Measurements from ENCODE around the gene SETBP1.

The SETBP1 gene

DNA sequence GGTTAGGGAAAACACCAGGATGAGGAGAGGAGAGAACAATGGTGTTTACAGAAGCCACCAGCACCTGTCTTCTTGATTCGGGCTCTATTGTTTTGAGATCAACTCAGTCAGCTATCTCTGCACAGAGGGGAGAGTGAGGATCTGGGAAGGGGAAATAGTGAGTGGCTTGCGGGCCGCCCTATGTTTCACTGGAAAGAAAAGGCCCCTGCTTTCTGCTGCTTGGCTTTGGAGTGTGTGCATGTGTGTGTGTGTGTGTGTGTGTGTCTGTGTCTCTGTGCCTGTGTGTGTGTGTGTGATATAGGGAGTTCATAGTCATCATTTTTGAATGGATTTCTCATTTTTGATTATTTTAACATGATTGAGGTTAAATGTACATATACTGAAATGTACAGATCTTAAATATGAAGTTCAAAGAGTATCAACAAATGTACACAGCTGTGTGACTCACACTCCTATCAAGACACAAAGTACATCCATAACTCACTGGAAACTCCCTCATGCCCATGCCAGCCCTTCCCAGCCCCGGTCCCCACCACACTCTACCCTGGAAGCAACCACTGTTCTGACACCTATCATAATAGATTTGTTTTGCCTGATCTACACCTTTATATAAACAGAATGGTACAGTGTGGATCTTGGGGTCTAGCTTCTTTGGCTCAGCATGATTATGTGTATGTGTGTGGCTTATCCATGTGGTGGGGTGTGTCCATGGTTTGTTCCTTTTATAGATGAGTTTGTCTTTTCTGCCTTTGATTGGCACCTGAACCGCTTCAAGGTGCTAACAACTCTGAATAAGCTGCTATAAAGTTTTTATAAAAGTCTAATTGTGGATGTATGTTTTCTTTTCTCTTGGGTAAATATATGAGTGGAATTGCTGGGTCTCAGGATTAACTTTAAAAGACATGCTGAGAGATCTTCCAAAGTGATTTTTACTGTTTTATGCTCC, 258.3 kb downstream of the SETBP1 start:
- H3K27me3 ChIP-seq (ENCODE audit: control insufficient read depth, low read length), result no peaks in the 10 kb centered on the region
- H3K79me2 ChIP-seq (ENCODE audit: control insufficient read depth, low read length), result no peaks in the 10 kb centered on the region
- no peaks in the 10 kb centered on the region for H3F3A ChIP-seq (ENCODE audit: control insufficient read depth, insufficient read depth)
- no peaks in the 10 kb centered on the region for H3K9me3 ChIP-seq (ENCODE audit: control insufficient read depth, insufficient read depth, low read length)
- TF ChIP-seq EZH2phosphoT487 (IDR thresholded peaks at IDR 0.05; ENCODE audit: borderline replicate concordance, low read length) (no peak), CTCF (IDR thresholded peaks at IDR 0.05; ENCODE audit: low read depth, low read length, poor library complexity, severe bottlenecking) (no peak)
- no peaks in the 10 kb centered on the region for H4K20me1 ChIP-seq (ENCODE audit: control insufficient read depth, insufficient read depth, low read depth, low read length)
- no peaks in the 10 kb centered on the region for H3K9me2 ChIP-seq (replicated peaks; ENCODE audit: control insufficient read depth, low read length)
- H3K4me3 ChIP-seq (ENCODE audit: low read length), result no peak overlapping the region
- H3K36me3 ChIP-seq (ENCODE audit: control insufficient read depth, low read length), result no peaks in the 10 kb centered on the region
- no peaks in the 10 kb centered on the region for H3K4me1 ChIP-seq (ENCODE audit: control insufficient read depth, low read length)
- H3K4me2 ChIP-seq (ENCODE audit: low read length), result no peak overlapping the region
- H3K27ac ChIP-seq (ENCODE audit: low read depth, low read length), result no peak overlapping the region

- no peak overlapping the region for H3K4me2 ChIP-seq (ENCODE audit: low read length)
- H3K9me2 ChIP-seq (replicated peaks; ENCODE audit: control insufficient read depth, low read length), result no peaks in the 10 kb centered on the region
- no peaks in the 10 kb centered on the region for H3F3A ChIP-seq (ENCODE audit: control insufficient read depth, insufficient read depth)
- H3K27ac ChIP-seq (ENCODE audit: low read depth, low read length), result no peak overlapping the region
- H3K4me3 ChIP-seq (ENCODE audit: low read length), result no peak overlapping the region
- no peaks in the 10 kb centered on the region for H3K79me2 ChIP-seq (ENCODE audit: control insufficient read depth, low read length)
- TF ChIP-seq EZH2phosphoT487 (IDR thresholded peaks at IDR 0.05; ENCODE audit: borderline replicate concordance, low read length), result no peak
- no peak for TF ChIP-seq CTCF (IDR thresholded peaks at IDR 0.05; ENCODE audit: low read depth, low read length, poor library complexity, severe bottlenecking)
- no peaks in the 10 kb centered on the region for H3K27me3 ChIP-seq (ENCODE audit: control insufficient read depth, low read length)
- H4K20me1 ChIP-seq (ENCODE audit: control insufficient read depth, insufficient read depth, low read depth, low read length), result no peaks in the 10 kb centered on the region
- H3K4me1 ChIP-seq (ENCODE audit: control insufficient read depth, low read length), result no peaks in the 10 kb centered on the region
- H3K9me3 ChIP-seq (ENCODE audit: control insufficient read depth, insufficient read depth, low read length), result no peaks in the 10 kb centered on the region
- H3K36me3 ChIP-seq (ENCODE audit: control insufficient read depth, low read length), result no peaks in the 10 kb centered on the region
These were observed 260.8 kb downstream of the SETBP1 start for GRCh38 chr18:44941516-44941915.

DNA sequence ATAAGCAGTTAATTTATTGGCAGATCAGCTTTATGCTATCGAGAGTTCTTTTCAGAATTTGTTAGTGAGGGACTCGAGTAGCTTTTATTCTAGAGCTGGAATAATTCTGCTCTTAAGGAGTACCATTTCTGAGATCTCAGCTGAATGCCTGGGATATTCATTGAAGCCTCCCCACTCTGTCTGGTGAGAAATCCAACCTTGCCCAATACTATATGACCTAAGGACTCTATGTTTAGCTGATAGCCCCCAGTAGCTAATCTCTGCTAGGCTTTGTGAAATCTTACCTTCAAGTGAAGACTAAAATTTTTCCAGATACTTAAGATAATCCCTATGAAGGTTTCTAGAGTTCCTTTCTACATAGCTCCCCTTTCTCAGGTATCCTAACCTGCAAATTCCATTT, 261.4 kb downstream of the SETBP1 start:
- Histone ChIP-seq H3K4me3 (ENCODE audit: low read length) (no peak overlapping the region), H3K79me2 (ENCODE audit: control insufficient read depth, low read length) (no peaks in the 10 kb centered on the region), H3K4me2 (ENCODE audit: low read length) (no peak overlapping the region), H3K36me3 (ENCODE audit: control insufficient read depth, low read length) (no peaks in the 10 kb centered on the region), H3K4me1 (ENCODE audit: control insufficient read depth, low read length) (no peaks in the 10 kb centered on the region), H3K9me2 (replicated peaks; ENCODE audit: control insufficient read depth, low read length) (no peaks in the 10 kb centered on the region), H4K20me1 (ENCODE audit: control insufficient read depth, insufficient read depth, low read depth, low read length) (no peaks in the 10 kb centered on the region), H3K9me3 (ENCODE audit: control insufficient read depth, insufficient read depth, low read length) (no peaks in the 10 kb centered on the region), H3K27me3 (ENCODE audit: control insufficient read depth, low read length) (no peaks in the 10 kb centered on the region), H3F3A (ENCODE audit: control insufficient read depth, insufficient read depth) (no peaks in the 10 kb centered on the region), H3K27ac (ENCODE audit: low read depth, low read length) (no peak overlapping the region)
- no peak for TF ChIP-seq EZH2phosphoT487 (IDR thresholded peaks at IDR 0.05; ENCODE audit: borderline replicate concordance, low read length)
- TF ChIP-seq CTCF (IDR thresholded peaks at IDR 0.05; ENCODE audit: low read depth, low read length, poor library complexity, severe bottlenecking), result no peak
